Glutamatergic neuron (in vitro differentiated cells): Measurements from ENCODE around the gene TRPV3. TPM values are rescaled to one million over a fixed set of nuclear protein-coding genes. Genes with fewer than 3 reads are reported as not detected.

Experiments
- DNase-seq: peaks from one replicate; pipeline ENCODE4 v3.0.0; 2022
- H3K27ac Mint-ChIP-seq: one replicate; pipeline ENCODE4 v1.8.0; 2020; ENCODE audit warnings: mild to moderate bottlenecking, mixed read lengths, inconsistent platforms; ENCODE audit not compliant: unreplicated experiment
- H3K27me3 Mint-ChIP-seq: one replicate; pipeline ENCODE4 v1.8.0; 2020; ENCODE audit warnings: mild to moderate bottlenecking, moderate library complexity, mixed read lengths, inconsistent platforms; ENCODE audit not compliant: unreplicated experiment
- H3K36me3 Mint-ChIP-seq: one replicate; pipeline ENCODE4 v1.8.0; 2020; ENCODE audit warnings: mild to moderate bottlenecking, mixed read lengths, inconsistent platforms; ENCODE audit not compliant: unreplicated experiment
- H3K4me1 Mint-ChIP-seq: one replicate; pipeline ENCODE4 v1.8.0; 2020; ENCODE audit warnings: mild to moderate bottlenecking, low read depth, mixed read lengths, inconsistent platforms; ENCODE audit not compliant: unreplicated experiment
- H3K4me3 Mint-ChIP-seq: one replicate; pipeline ENCODE4 v1.8.0; 2020; ENCODE audit warnings: mild to moderate bottlenecking, mixed read lengths, inconsistent platforms; ENCODE audit not compliant: unreplicated experiment
- H3K9me3 Mint-ChIP-seq: one replicate; pipeline ENCODE4 v1.8.0; 2020; ENCODE audit warnings: mild to moderate bottlenecking, moderate library complexity, mixed read lengths, inconsistent platforms; ENCODE audit not compliant: unreplicated experiment
- CTCF ChIP-seq: fragments of 200-600 bp; sonication (generic); IDR thresholded peaks from one replicate; pipeline ENCODE4 v1.5.0; 2021; ENCODE audit not compliant: partially characterized antibody, unreplicated experiment
- total RNA-seq: library from RNA; stranded (reverse); fragmentation: NEBNext Ultra II Directional; extraction: Animal tissue kit (Norgen Biotek cat#: 25700); gene quantifications from one replicate; pipeline ENCODE4 v1.2.1, GENCODE V29; 2021; ENCODE audit not compliant: unreplicated experiment

TRPV3 gene
- total RNA-seq, 1 donor from 2014 or later: 0.74 TPM

GRCh38 chr17:3535253-3535995, 22.2 kb downstream of the TRPV3 start:
- H3K27ac Mint-ChIP-seq: peak overlapping the region; percentile 62
- TF ChIP-seq CTCF: peak; percentile 73
- H3K4me3 Mint-ChIP-seq: peak overlapping the region; percentile 82

GRCh38 chr17:3534881-3535252, 22.7 kb downstream of the TRPV3 start:
- no peak for TF ChIP-seq CTCF
- no peaks in the 10 kb centered on the region for H3K36me3 Mint-ChIP-seq
- H3K9me3 Mint-ChIP-seq: peaks cover 3% of the 10 kb centered on the region
- H3K27me3 Mint-ChIP-seq: peaks cover 3% of the 10 kb centered on the region
- DNase-seq: no peak
- H3K4me3 Mint-ChIP-seq: no peak overlapping the region
- no peak overlapping the region for H3K27ac Mint-ChIP-seq
- H3K4me1 Mint-ChIP-seq: peaks cover 4% of the 10 kb centered on the region

More at GRCh38 chr17:3535253-3535995, 22.2 kb downstream of the TRPV3 start:
- no peaks in the 10 kb centered on the region for H3K36me3 Mint-ChIP-seq
- DNase-seq: peak; percentile 83
- peaks cover 3% of the 10 kb centered on the region for H3K9me3 Mint-ChIP-seq
- peaks cover 3% of the 10 kb centered on the region for H3K27me3 Mint-ChIP-seq
- H3K4me1 Mint-ChIP-seq: peaks cover 4% of the 10 kb centered on the region

- no peak for DNase-seq
- no peaks in the 10 kb centered on the region for H3K36me3 Mint-ChIP-seq
- no peak overlapping the region for H3K4me3 Mint-ChIP-seq
- no peak for TF ChIP-seq CTCF
- H3K4me1 Mint-ChIP-seq: peaks cover 4% of the 10 kb centered on the region
- H3K27ac Mint-ChIP-seq: no peak overlapping the region
- H3K9me3 Mint-ChIP-seq: peaks cover 3% of the 10 kb centered on the region
- peaks cover 3% of the 10 kb centered on the region for H3K27me3 Mint-ChIP-seq
Measured at GRCh38 chr17:3533752-3534151, 23.9 kb downstream of the TRPV3 start.

GRCh38 chr17:3532859-3533142, 24.8 kb downstream of the TRPV3 start:
- no peak for DNase-seq
- Mint-ChIP-seq H3K27me3 (peaks cover 3% of the 10 kb centered on the region), H3K4me3 (no peak overlapping the region), H3K9me3 (peaks cover 5% of the 10 kb centered on the region), H3K36me3 (no peaks in the 10 kb centered on the region), H3K27ac (peak overlapping the region; percentile 5), H3K4me1 (peaks cover 4% of the 10 kb centered on the region)
- no peak for TF ChIP-seq CTCF

- peaks cover 7% of the 10 kb centered on the region for H3K9me3 Mint-ChIP-seq
- no peak overlapping the region for H3K27ac Mint-ChIP-seq
Measured at GRCh38 chr17:3532106-3532858, 25.3 kb downstream of the TRPV3 start.

More at GRCh38 chr17:3532106-3532858, 25.3 kb downstream of the TRPV3 start:
- DNase-seq: no peak
- Mint-ChIP-seq H3K4me3 (no peak overlapping the region), H3K4me1 (peaks cover 4% of the 10 kb centered on the region), H3K27me3 (peaks cover 5% of the 10 kb centered on the region), H3K36me3 (peaks cover 2% of the 10 kb centered on the region)
- no peak for TF ChIP-seq CTCF
